Kidney (tissue), 14 donors: ENCODE data around the gene SPAG7. TPM values are rescaled to one million over a fixed set of nuclear protein-coding genes. Genes with fewer than 3 reads are reported as not detected.
"Not testable (repeated sequence)": the region's sequence is repeated elsewhere in the genome, so short reads cannot be mapped to it uniquely, and the experiment has no call there.

Experiments used
- DNase-seq, 5 donors: peaks; one replicate each; pipeline ENCODE4 v3.0.0-alpha.2; 2013 to 2020
- FAIRE-seq: peaks from 2 replicates; lab custom pipeline; 2012; peaks lifted over from hg19 to GRCh38; lab: Jason Lieb, UNC
- H3K27ac ChIP-seq, 2 donors: one replicate each; pipeline ENCODE4 v1.7.0; 2013; ENCODE audit warnings: low read depth in 2 of 2, low read length in 2 of 2, inconsistent platforms in 1 of 2
- H3K27me3 ChIP-seq: one replicate; pipeline ENCODE4 v1.7.1; 2013; ENCODE audit warnings: low read length, inconsistent platforms; ENCODE audit not compliant: control insufficient read depth, insufficient read depth
- H3K36me3 ChIP-seq, 3 donors: one replicate each; pipeline versions ENCODE4 v1.7.0 to v1.7.1; 2013; ENCODE audit warnings: low read length in 3 of 3, control low read depth in 1 of 3, inconsistent platforms in 1 of 3; ENCODE audit not compliant: insufficient read depth in 3 of 3, control insufficient read depth in 2 of 3
- H3K4me1 ChIP-seq, 3 donors: one replicate each; pipeline versions ENCODE4 v1.7.0 to v1.7.1; 2013; ENCODE audit warnings: low read length in 3 of 3, inconsistent platforms in 1 of 3, low read depth in 1 of 3; ENCODE audit not compliant: control insufficient read depth in 2 of 3, insufficient read depth in 2 of 3
- H3K4me3 ChIP-seq, 3 donors: one replicate each; pipeline versions ENCODE4 v1.7.0 to v1.8.1; 2013; ENCODE audit warnings: low read length in 3 of 3, control low read depth in 1 of 3, inconsistent platforms in 1 of 3
- H3K9ac ChIP-seq, 3 donors: one replicate each; pipeline versions ENCODE4 v1.7.0 to v1.7.1; 2013; ENCODE audit warnings: low read length in 3 of 3, control low read depth in 1 of 3, inconsistent platforms in 1 of 3
- H3K9me3 ChIP-seq, 3 donors: one replicate each; pipeline versions ENCODE4 v1.7.0 to v1.7.1; 2013; ENCODE audit warnings: low read length in 3 of 3, control low read depth in 1 of 3, inconsistent platforms in 1 of 3; ENCODE audit not compliant: control insufficient read depth in 2 of 3, insufficient read depth in 1 of 3
- CTCF ChIP-seq: IDR thresholded peaks from 3 replicates; pipeline ENCODE4 v1.5.1; 2012; ENCODE audit warnings: mild to moderate bottlenecking, moderate library complexity, borderline replicate concordance; ENCODE audit not compliant: insufficient read depth; ENCODE audit errors: extremely low read depth
- intact Hi-C: fragments of 100-400 bp; cut with DNase I; formaldehyde crosslinking; loops from one replicate; pipeline ENCODE4 v1.11.1; 2022
- polyA plus RNA-seq: library from polyadenylated mRNA; stranded (reverse); fragments of 350-450 nt; fragmentation: Illumina TruSeq; extraction: RNeasy Lipid Tissue Mini Kit (QIAGEN cat#74804); gene quantifications from one replicate; pipeline ENCODE4 v1.2.3, GENCODE V29; 2014; ENCODE audit warnings: low read depth, low replicate concordance; ENCODE audit not compliant: insufficient read depth
- total RNA-seq: library from RNA; stranded (reverse); fragmentation: NEBNext Ultra II Directional; extraction: Animal tissue kit (Norgen Biotek cat#: 25700); gene quantifications from one replicate; pipeline ENCODE4 v1.2.1, GENCODE V29; 2021
- donor health status: control.
- donor health status: control.
- donor health status: control.
- donor health status: control.
- donor health status: control.
- donor health status: DM: yes; HTN: yes; CAD: no.
- donor health status: Normal renal cell carcinoma (clear cell type).

The SPAG7 gene
- total and polyA plus RNA-seq, 2 donors from 2014 or later, result 73.6 to 157 TPM

DNA sequence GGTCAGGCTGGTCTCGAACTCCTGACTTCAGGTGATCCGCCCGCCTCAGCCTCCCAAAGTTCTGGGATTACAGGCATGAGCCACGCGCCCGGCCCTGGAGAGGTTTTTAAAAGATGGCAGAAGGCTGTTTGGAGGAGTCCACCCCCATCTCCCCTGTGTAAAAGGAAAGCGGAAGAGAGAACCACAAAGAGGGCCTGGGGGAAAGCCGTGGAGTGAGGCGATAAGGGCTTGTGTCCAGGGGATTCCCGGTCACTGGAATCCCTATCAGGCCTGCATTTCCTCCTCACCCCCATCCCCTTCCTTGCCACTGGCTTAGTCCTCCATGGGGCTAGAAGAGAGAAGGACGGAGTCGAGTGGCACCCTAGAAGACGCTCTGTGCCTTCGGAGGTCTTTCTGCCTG is 35.7 kb downstream of the SPAG7 start, which contains the start of gene GP1BA:
TSS of gene GP1BA (plus strand) at position 315 of the 400 bp plus-strand sequence. CDS start 328 bp downstream, outside the sequence.
- no peaks in the 10 kb centered on the region for H3K9me3 ChIP-seq
- no peak for FAIRE-seq
- H3K27ac ChIP-seq, result no peak within 1 kb of the TSS
- no peak within 1 kb of the TSS for H3K9ac ChIP-seq
- H3K4me1 ChIP-seq, result peaks cover 0 to 6% (median 0%) of the 10 kb centered on the region in 3 donors
- DNase-seq, result no peak
- no peak within 1 kb of the TSS for H3K4me3 ChIP-seq
- intact Hi-C loops, result no loop called here
- no peak for TF ChIP-seq CTCF
- H3K36me3 ChIP-seq, result peaks cover 0 to 1% (median 0%) of the 10 kb centered on the region in 3 donors
- H3K27me3 ChIP-seq, result no peaks in the 10 kb centered on the region

DNA sequence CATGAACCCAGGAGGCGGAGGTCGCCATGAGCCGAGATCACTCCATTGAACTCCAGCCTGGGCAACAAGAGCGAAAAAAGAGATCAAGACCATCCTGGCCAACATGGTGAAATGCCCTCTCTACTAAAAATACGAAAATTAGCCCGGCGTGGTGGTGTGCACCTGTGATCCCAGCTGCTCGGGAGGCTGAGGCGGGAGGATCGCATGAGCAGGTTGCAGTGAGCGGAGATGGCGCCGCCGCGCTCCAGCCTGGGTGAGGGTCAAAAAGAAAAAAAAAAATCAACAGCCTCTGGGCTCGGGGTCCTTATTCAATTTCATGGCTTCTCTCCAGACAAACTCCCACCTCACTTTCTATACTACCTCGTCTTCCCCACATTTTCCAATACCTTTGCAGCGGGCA is 38.7 kb downstream of the SPAG7 start:
- DNase-seq, result no peak
- no peak for TF ChIP-seq CTCF
- Histone ChIP-seq H3K36me3 (no peaks in the 10 kb centered on the region), H3K4me1 (peaks cover 0 to under 1% (median 0%) of the 10 kb centered on the region in 3 donors), H3K9ac (no peak overlapping the region), H3K9me3 (no peaks in the 10 kb centered on the region), H3K27ac (no peak overlapping the region), H3K4me3 (no peak overlapping the region), H3K27me3 (no peaks in the 10 kb centered on the region)
- no peak for FAIRE-seq
- intact Hi-C loops, result no loop called here

DNA sequence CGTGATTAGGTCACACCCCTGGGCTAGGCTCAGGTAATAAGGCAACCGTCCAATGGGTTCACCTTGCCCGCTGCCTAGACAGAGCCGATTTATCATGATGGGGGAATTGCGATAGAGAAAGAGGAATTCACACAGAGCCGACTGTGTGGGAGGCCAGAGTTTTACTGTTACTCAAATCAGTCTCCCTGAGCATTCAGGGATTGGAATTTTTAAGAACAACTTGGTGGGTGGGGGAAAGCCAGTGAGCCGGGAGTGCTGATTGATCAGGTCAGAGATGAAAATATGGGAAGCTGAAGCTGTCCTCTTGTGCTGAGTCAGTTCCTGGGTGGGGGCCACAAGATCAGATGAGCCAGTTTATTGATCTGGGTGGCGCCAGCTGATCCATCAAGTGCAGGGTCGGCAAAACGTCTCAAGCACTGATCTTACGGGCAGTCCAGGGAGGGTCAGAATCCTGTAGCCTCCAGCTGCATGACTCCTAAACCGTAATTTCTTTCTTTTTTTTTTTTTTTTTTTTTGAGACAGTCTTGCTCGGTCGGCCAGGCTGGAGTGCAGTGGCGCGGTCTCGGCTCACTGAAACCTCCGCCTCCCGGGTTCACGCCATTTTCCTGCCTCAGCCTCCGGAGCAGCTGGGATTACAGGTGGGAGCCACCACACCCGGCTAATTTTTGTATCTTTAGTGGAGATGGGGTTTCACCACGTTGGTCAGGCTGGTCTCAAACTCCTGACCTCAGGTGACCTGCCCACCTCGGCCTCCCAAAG is 40.9 kb downstream of the SPAG7 start:
- H3K4me3 ChIP-seq, DNase-seq, FAIRE-seq, H3K9me3 ChIP-seq, H3K27ac ChIP-seq, H3K27me3 ChIP-seq, H3K9ac ChIP-seq, intact Hi-C loops, H3K4me1 ChIP-seq, H3K36me3 ChIP-seq: not testable (repeated sequence)

GRCh38 chr17:4921320-4921719 is 46.3 kb downstream of the SPAG7 start:
- no peaks in the 10 kb centered on the region for H3K36me3 ChIP-seq
- no peak overlapping the region for H3K4me3 ChIP-seq
- H3K4me1 ChIP-seq, result no peaks in the 10 kb centered on the region
- no peak overlapping the region for H3K9ac ChIP-seq
- H3K27me3 ChIP-seq, result no peaks in the 10 kb centered on the region
- DNase-seq (no peak), FAIRE-seq (no peak)
- no peak overlapping the region for H3K27ac ChIP-seq
- intact Hi-C loops, result no loop called here
- no peak for TF ChIP-seq CTCF
- H3K9me3 ChIP-seq, result no peaks in the 10 kb centered on the region
